SK-N-MC (cell line): ENCODE measurements around the gene AURKAIP1.

Experiments used
- EZH2 ChIP-seq: fragments of 200-600 bp; sonication (generic); IDR thresholded peaks from one replicate; pipeline ENCODE4 v1.6.1; 2017; ENCODE audit warnings: antibody characterized with exemption
- FOXP2 ChIP-seq: optimal IDR thresholded peaks from 2 replicates; pipeline ENCODE3; 2011; ENCODE audit warnings: mild to moderate bottlenecking, moderate library complexity; ENCODE audit not compliant: insufficient read depth; ENCODE audit errors: extremely low read length, control extremely low read depth
- POLR2AphosphoS5 ChIP-seq: IDR thresholded peaks from 2 replicates; pipeline ENCODE4 v1.6.1; 2012; ENCODE audit warnings: mild to moderate bottlenecking, low read depth, low read length, borderline replicate concordance

DNA sequence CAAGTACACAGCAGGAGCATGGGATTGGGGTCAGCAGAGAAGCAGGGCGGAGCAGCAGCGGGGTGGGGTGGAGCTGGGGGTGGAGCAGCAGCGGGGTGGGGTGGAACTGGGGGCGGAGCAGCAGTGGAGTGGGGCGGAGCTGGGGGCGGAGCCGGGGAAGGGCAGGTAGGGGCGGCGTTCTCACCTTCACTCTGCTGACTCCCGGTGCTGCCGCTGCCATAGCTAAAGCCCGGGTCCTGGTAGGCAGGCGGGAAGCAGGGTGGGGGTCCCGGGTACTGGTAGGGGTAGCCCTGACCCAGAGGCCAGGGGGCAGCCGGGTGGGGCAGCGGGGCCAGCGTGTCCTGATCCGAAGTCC, 37.2 kb downstream of the AURKAIP1 start:
- TF ChIP-seq POLR2AphosphoS5: no peak
- TF ChIP-seq EZH2: no peak
- no peak for TF ChIP-seq FOXP2
